HG03159 (cell line): ENCODE results near the gene PARPBP.
"Not testable (repeated sequence)": the region's sequence is repeated elsewhere in the genome, so short reads cannot be mapped to it uniquely, and the experiment has no call there.

ENCODE experiments used
- ATAC-seq: cut with Tn5 transposase; IDR thresholded peaks from one replicate; pipeline ENCODE4 v1.9.1; 2021; ENCODE audit warnings: mild to moderate bottlenecking, moderate library complexity; ENCODE audit not compliant: unreplicated experiment

The PARPBP gene

DNA sequence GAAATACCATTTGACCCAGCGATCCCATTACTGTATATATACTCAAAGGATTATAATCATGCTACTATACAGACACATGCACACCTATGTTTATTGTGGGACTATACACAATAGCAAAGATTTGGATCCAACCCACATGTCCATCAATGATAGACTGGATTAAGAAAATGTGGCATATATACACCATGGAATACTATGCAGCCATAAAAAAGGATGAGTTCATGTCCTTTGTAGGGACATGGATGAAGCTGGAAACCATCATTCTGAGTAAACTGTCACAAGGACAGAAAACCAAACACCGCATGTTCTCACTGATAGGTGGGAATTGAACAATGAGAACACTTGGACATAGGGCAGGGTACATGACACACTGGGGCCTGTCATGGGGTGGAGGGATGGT lies 120.9 kb downstream of the PARPBP start:
- not testable (repeated sequence) for ATAC-seq
